Gastroesophageal sphincter (tissue), 3 donors: ENCODE measurements around the gene MREG.

Experiments
- CTCF ChIP-seq, 4 experiments: fragments of 200-600 bp in 2 of 4; fragments of 450-650 bp in 2 of 4; sonication (generic) in 1 of 4; IDR thresholded peaks; one replicate each; pipeline ENCODE4 v1.5.1; 2017 to 2019; ENCODE audit warnings: antibody characterized with exemption in 4 of 4, mild to moderate bottlenecking in 2 of 4, moderate library complexity in 2 of 4
- EP300 ChIP-seq: sonication (generic); formaldehyde crosslinking; IDR thresholded peaks from one replicate; pipeline ENCODE4 v1.6.1; 2017; ENCODE audit warnings: antibody characterized with exemption, mild to moderate bottlenecking
- POLR2A ChIP-seq, 2 donors: fragments of 450-650 bp; IDR thresholded peaks; one replicate each; pipeline ENCODE4 v1.6.1; 2017; ENCODE audit warnings: antibody characterized with exemption in 2 of 2, mild to moderate bottlenecking in 2 of 2, moderate library complexity in 1 of 2
- POLR2AphosphoS5 ChIP-seq: sonication (generic); formaldehyde crosslinking; IDR thresholded peaks from one replicate; pipeline ENCODE4 v1.6.1; 2017; ENCODE audit warnings: antibody characterized with exemption

DNA sequence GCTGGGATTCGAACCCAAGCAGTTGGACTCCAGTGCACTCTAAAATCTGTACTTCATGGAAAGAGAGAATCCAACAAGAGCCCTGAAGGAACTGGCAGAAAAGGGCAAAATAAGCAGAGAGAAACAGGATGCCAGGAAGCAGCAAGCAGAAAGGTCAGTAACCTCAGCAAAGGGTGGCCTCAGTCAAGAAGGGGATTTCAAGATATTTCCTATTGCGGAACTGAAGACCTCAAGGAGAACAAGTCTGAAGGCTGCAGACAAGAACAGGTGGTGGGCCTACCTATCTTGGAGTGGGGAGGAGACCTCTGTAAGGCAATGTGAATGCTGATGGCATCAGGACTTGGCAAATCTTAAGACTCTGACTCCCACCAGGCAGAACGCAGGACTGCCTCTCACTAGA lies 20.1 kb upstream of the MREG start:
- no peak for TF ChIP-seq POLR2AphosphoS5
- no peak for TF ChIP-seq CTCF (IDR thresholded peaks at IDR 0.05)
- no peak for TF ChIP-seq POLR2A (IDR thresholded peaks at IDR 0.05)
- TF ChIP-seq EP300 = no peak
